Right lobe of liver (tissue), 4 donors: ENCODE data around the gene CNTN5.

ENCODE experiments used
- CTCF ChIP-seq, 4 donors: fragments of 200-600 bp in 3 of 4; fragments of 450-650 bp in 1 of 4; IDR thresholded peaks; one replicate each; pipeline versions ENCODE4 v1.5.1 to v1.8.0; 2016 to 2022; ENCODE audit warnings: antibody characterized with exemption in 4 of 4, mild to moderate bottlenecking in 2 of 4
- POLR2A ChIP-seq: fragments of 450-650 bp; IDR thresholded peaks from one replicate; pipeline ENCODE4 v1.6.1; 2017; ENCODE audit warnings: antibody characterized with exemption, mild to moderate bottlenecking
- donor health status: DM: no; HTN: no; CAD: no.
- donor health status: DM: no; HTN: no; CAD: no.
- donor health status: DM: no; HTN: yes; CAD: no.

- TF ChIP-seq CTCF (IDR thresholded peaks at IDR 0.05) (no peak), POLR2A (no peak)
Observed at GRCh38 chr11:99198215-99198614, 177.5 kb downstream of the CNTN5 start.
